ENCODE results near the gene GRIN2A.

GRIN2A gene

GRCh38 chr16:9763505-9763904 is 418.7 kb downstream of the GRIN2A start:
- TF ChIP-seq CTCF (IDR thresholded peaks at IDR 0.05; ENCODE audit: control extremely low read depth, extremely low read depth, low read depth, missing control alignments): no peak
- DNase-seq (ENCODE audit: extremely low spot score): no peak
- POLR2A ChIA-PET: no interaction called here
- CTCF ChIA-PET: no interaction called here

- ChIA-PET POLR2A (no interaction called here), CTCF (no interaction called here)
- no peak for TF ChIP-seq CTCF (IDR thresholded peaks at IDR 0.05; ENCODE audit: control extremely low read depth, extremely low read depth, low read depth, missing control alignments)
- DNase-seq (ENCODE audit: extremely low spot score): no peak
Observed at GRCh38 chr16:9761870-9762269, 420.4 kb downstream of the GRIN2A start.

- no peak for TF ChIP-seq CTCF (IDR thresholded peaks at IDR 0.05; ENCODE audit: control extremely low read depth, extremely low read depth, low read depth, missing control alignments)
- CTCF ChIA-PET: interaction anchor here (1.1 kb wide), 1 partner anchor 9 kb away, joined by 3 read pairs; no protein-coding TSS in a partner anchor
- no peak for DNase-seq (ENCODE audit: extremely low spot score)
- POLR2A ChIA-PET: no interaction called here
Observed at GRCh38 chr16:9757687-9758086, 424.5 kb downstream of the GRIN2A start.

GRCh38 chr16:9756434-9756833 is 425.8 kb downstream of the GRIN2A start:
- CTCF ChIA-PET: interaction anchor here (1.1 kb wide), 1 partner anchor 8 kb away, joined by 3 read pairs; no protein-coding TSS in a partner anchor
- POLR2A ChIA-PET: no interaction called here
- no peak for TF ChIP-seq CTCF (IDR thresholded peaks at IDR 0.05; ENCODE audit: control extremely low read depth, extremely low read depth, low read depth, missing control alignments)
- DNase-seq (ENCODE audit: extremely low spot score): no peak

- ChIA-PET POLR2A (no interaction called here), CTCF (no interaction called here)
- TF ChIP-seq CTCF (IDR thresholded peaks at IDR 0.05; ENCODE audit: control extremely low read depth, extremely low read depth, low read depth, missing control alignments): no peak
- DNase-seq (ENCODE audit: extremely low spot score): no peak
Observed at GRCh38 chr16:9755081-9755480, 427.1 kb downstream of the GRIN2A start.

GRCh38 chr16:9741776-9742175 is 440.5 kb downstream of the GRIN2A start:
- ChIA-PET CTCF (no interaction called here), POLR2A (interaction anchor here (0.6 kb wide), 1 partner anchor 1159 kb away, joined by 3 read pairs; no protein-coding TSS in a partner anchor)
- TF ChIP-seq CTCF (IDR thresholded peaks at IDR 0.05; ENCODE audit: control extremely low read depth, extremely low read depth, low read depth, missing control alignments): no peak
- DNase-seq (ENCODE audit: extremely low spot score): no peak

- CTCF ChIA-PET: no interaction called here
- no peak for DNase-seq (ENCODE audit: extremely low spot score)
- POLR2A ChIA-PET: no interaction called here
- TF ChIP-seq CTCF (IDR thresholded peaks at IDR 0.05; ENCODE audit: control extremely low read depth, extremely low read depth, low read depth, missing control alignments): no peak
Observed at GRCh38 chr16:9739301-9739700, 442.9 kb downstream of the GRIN2A start.
